Colonic mucosa (tissue), 4 donors: ENCODE data around the gene PHF20. TPM values are rescaled to one million over a fixed set of nuclear protein-coding genes. Genes with fewer than 3 reads are reported as not detected.
"Not testable (repeated sequence)": the region's sequence is repeated elsewhere in the genome, so short reads cannot be mapped to it uniquely, and the experiment has no call there.

Experiments used
- DNase-seq: peaks from one replicate; pipeline ENCODE4 v3.0.0-alpha.2; 2020
- H3K27ac ChIP-seq: fragments of 200-600 bp; one replicate; pipeline ENCODE4 v1.8.0; 2021
- H3K27me3 ChIP-seq: fragments of 200-600 bp; one replicate; pipeline ENCODE4 v1.8.0; 2021
- H3K36me3 ChIP-seq: fragments of 200-600 bp; one replicate; pipeline ENCODE4 v1.8.0; 2021
- H3K4me1 ChIP-seq: fragments of 200-600 bp; one replicate; pipeline ENCODE4 v1.8.0; 2021; ENCODE audit warnings: mild to moderate bottlenecking
- H3K4me3 ChIP-seq: fragments of 200-600 bp; one replicate; pipeline ENCODE4 v1.8.0; 2021
- H3K9ac ChIP-seq, 2 donors: one replicate each; pipeline ENCODE4 v1.7.0; 2013; ENCODE audit warnings: control low read depth in 2 of 2, low read depth in 2 of 2, low read length in 2 of 2
- H3K9me3 ChIP-seq: fragments of 200-600 bp; one replicate; pipeline ENCODE4 v1.8.0; 2021
- intact Hi-C: fragments of 100-400 bp; cut with DNase I; formaldehyde crosslinking; loops from one replicate; pipeline ENCODE4 v1.14.1; 2022
- total RNA-seq, 2 donors: library from RNA; stranded (reverse); fragmentation: NEBNext Ultra II Directional in 1 of 2; extraction: Animal tissue kit (Norgen Biotek cat#: 25700) in 1 of 2; gene quantifications; one replicate each; pipeline ENCODE4 v1.2.1, GENCODE V29; 2021
- TF ChIP-seq, protein P1 (sequence below): fragments of 200-600 bp; IDR thresholded peaks from one replicate; pipeline ENCODE4 v1.8.0; 2022; ENCODE audit warnings: antibody characterized with exemption, mild to moderate bottlenecking
- donor health status: healthy.
- donor health status: DM: no; HTN: no; CAD: no.
- donor health status: DM: no; HTN: no; CAD: no.

Gene PHF20
- total RNA-seq, 2 donors from 2014 or later: 25.5 to 27.0 TPM

DNA sequence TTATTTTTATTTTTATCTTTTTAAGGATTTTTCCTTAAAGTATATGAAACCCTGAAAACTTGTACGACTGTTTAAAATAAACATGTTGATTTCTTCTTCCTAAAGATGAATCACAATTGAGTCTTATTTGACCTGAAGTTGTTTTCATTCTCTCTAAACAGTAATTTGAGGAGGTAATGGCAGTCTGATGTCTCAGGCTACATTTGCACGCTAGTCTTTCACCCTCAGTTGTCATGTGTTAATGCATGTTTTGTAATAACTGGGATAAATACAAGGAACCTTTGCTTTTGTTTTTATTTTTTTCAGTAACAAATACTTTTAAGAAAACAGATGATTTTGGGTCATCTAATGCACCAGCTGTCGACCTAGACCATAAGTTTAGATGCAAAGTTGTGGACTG lies 127.2 kb downstream of the PHF20 start:
- peaks cover 4% of the 10 kb centered on the region for H3K36me3 ChIP-seq
- TF ChIP-seq, protein P1, sequence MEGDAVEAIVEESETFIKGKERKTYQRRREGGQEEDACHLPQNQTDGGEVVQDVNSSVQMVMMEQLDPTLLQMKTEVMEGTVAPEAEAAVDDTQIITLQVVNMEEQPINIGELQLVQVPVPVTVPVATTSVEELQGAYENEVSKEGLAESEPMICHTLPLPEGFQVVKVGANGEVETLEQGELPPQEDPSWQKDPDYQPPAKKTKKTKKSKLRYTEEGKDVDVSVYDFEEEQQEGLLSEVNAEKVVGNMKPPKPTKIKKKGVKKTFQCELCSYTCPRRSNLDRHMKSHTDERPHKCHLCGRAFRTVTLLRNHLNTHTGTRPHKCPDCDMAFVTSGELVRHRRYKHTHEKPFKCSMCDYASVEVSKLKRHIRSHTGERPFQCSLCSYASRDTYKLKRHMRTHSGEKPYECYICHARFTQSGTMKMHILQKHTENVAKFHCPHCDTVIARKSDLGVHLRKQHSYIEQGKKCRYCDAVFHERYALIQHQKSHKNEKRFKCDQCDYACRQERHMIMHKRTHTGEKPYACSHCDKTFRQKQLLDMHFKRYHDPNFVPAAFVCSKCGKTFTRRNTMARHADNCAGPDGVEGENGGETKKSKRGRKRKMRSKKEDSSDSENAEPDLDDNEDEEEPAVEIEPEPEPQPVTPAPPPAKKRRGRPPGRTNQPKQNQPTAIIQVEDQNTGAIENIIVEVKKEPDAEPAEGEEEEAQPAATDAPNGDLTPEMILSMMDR: no peak
- no peak overlapping the region for H3K4me3 ChIP-seq
- H3K27ac ChIP-seq: no peak overlapping the region
- no peak overlapping the region for H3K9ac ChIP-seq
- no peaks in the 10 kb centered on the region for H3K4me1 ChIP-seq
- H3K9me3 ChIP-seq: no peaks in the 10 kb centered on the region
- DNase-seq: no peak
- intact Hi-C loops: no loop called here
- no peaks in the 10 kb centered on the region for H3K27me3 ChIP-seq

DNA sequence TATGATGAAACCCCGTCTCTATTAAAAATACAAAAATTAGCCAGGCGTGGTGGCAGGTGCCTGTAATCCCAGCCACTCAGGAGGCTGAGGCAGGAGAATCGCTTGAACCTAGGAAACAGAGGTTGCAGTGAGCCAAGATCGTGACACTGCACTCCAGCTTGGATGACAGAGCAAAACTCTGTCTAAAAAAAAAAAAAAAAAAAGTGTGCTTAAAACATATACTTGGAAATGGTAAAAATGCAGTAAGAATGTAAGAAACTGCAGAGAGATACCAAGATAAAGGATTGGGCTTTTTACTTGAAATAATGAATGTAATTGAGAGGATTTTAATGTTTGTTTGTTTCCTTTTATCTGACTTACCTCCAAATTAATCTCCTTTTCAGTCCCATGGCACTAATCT lies 129.4 kb downstream of the PHF20 start:
- H3K27me3 ChIP-seq, H3K27ac ChIP-seq, DNase-seq, H3K9ac ChIP-seq, H3K36me3 ChIP-seq, H3K4me1 ChIP-seq, intact Hi-C loops, H3K9me3 ChIP-seq, H3K4me3 ChIP-seq: not testable (repeated sequence)

DNA sequence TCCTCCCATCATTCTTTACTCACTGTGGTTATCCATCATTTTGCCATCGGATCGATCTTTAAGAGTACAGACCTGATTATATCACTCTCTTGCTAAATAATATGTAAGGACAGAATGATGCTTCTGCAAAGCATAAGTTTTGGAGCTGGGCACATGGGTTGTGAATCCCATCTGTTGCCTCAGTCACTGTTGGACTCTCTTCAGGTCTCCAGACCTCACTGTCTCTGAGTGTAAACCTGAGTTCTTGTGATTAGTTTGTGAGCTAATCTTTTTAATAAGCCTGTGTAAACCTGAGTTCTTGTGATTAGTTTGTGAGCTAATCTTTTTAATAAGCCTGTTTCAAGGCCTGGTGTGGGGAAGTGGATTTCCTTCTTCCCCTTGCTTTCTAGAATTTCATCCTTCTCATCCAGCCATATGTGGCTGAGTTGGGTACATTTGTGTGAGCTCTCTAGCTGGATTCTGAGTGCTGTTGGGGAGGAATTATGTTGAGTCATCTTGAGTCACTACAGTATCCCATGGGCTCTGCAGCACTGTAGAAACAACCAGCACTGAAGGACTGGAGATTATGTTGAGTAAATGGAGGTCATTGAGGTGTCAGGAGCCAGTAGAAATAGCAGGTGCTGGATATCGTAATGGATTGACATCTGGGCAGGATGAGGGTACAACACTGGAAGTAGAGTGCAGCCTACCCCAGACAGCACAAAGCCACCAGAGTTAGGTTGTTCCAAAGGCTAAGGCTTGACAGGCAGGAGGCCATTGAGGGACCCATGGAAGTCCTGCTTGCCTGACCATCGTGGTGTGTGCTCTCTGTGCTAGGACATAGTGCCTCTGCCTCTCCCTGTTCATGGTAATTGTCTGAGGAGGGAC lies 130.1 kb downstream of the PHF20 start:
- H3K9ac ChIP-seq: no peak overlapping the region
- intact Hi-C loops: no loop called here
- no peak for DNase-seq
- no peak overlapping the region for H3K27ac ChIP-seq
- H3K36me3 ChIP-seq: peaks cover 4% of the 10 kb centered on the region
- no peaks in the 10 kb centered on the region for H3K9me3 ChIP-seq
- H3K4me1 ChIP-seq: no peaks in the 10 kb centered on the region
- H3K27me3 ChIP-seq: no peaks in the 10 kb centered on the region
- TF ChIP-seq, protein P1: no peak
- H3K4me3 ChIP-seq: no peak overlapping the region

DNA sequence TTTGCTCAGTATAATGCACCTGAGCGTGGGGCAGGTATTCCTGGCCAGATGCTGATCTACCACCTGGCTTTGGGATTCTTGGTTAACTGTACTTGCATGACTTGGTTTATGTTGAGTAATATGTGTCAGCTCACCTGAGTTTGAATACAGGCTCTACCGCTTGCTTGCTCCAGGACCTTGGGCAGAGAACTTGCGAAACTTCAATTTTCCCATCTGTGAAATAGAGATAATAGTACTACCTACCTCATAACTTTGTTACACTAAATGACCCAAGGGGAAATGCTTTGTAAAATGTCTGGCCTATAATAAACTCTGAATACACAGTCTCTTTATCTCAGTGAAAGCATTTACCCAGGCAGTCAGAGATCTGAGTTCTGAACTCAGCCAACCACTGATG lies 130.7 kb downstream of the PHF20 start:
- H3K27me3 ChIP-seq: no peaks in the 10 kb centered on the region
- DNase-seq: no peak
- no peak overlapping the region for H3K27ac ChIP-seq
- TF ChIP-seq, protein P1: no peak
- no peak overlapping the region for H3K9ac ChIP-seq
- no peaks in the 10 kb centered on the region for H3K4me1 ChIP-seq
- H3K4me3 ChIP-seq: no peak overlapping the region
- no peaks in the 10 kb centered on the region for H3K9me3 ChIP-seq
- intact Hi-C loops: no loop called here
- peaks cover 4% of the 10 kb centered on the region for H3K36me3 ChIP-seq

DNA sequence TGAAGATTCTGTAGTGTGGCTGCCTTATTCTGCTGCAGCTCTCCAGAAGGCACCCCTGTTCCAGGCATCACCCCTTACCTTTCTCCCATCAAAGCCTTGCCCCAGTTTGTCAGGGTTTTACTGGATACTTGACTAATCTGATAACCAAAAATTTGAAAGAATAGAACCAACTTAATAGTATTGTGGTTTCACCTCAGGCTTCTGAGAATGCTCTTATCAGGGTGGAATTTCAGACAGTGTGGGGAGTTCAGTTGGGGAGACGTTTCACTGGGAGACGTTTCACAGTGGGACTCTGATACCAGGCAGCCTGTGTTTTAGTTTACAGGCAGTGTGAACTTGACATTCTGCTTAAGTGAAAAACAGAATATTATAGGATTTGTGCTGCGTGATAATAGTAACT lies 132.0 kb downstream of the PHF20 start:
- intact Hi-C loops: no loop called here
- no peak overlapping the region for H3K27ac ChIP-seq
- no peaks in the 10 kb centered on the region for H3K27me3 ChIP-seq
- H3K4me1 ChIP-seq: no peaks in the 10 kb centered on the region
- TF ChIP-seq, protein P1: no peak
- DNase-seq: no peak
- peaks cover 4% of the 10 kb centered on the region for H3K36me3 ChIP-seq
- H3K9ac ChIP-seq: no peak overlapping the region
- H3K4me3 ChIP-seq: no peak overlapping the region
- H3K9me3 ChIP-seq: no peaks in the 10 kb centered on the region

DNA sequence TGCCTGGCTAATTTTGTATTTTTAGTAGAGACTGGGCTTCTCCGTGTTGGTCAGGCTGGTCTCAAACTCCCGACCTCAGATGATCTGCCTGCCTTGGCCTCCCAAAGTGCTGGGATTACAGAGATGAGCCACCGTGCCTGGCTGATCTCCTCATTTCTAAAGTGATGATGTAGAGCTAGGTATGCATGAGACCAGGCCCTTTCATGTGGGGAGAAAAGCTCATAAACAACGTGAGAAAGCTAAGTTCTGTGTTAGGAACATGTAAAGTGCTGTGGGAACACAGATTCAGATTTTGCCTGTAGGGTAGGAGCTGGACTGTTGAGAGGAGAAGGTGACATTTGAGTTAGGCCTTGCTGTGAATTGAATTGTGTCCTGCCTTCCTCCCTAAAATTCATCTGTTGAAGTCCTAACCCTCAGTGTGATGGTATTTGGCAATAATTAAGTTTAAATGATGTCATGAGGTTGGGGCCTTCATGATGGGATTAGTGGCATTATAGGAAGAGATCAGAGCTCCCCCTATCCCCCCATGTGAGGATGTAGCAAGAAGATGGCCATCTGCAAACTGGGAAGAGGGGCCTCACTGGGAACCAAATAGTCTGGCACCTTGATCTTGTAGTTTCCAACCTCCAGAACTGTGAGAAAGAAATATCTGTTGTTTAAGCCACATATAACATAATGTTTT lies 133.3 kb downstream of the PHF20 start:
- intact Hi-C loops: no loop called here
- TF ChIP-seq, protein P1: no peak
- Histone ChIP-seq H3K9ac (no peak overlapping the region), H3K4me3 (no peak overlapping the region), H3K27ac (no peak overlapping the region), H3K4me1 (no peaks in the 10 kb centered on the region), H3K36me3 (no peaks in the 10 kb centered on the region), H3K27me3 (no peaks in the 10 kb centered on the region), H3K9me3 (no peaks in the 10 kb centered on the region)
- no peak for DNase-seq
